ENCODE data around the gene TMEM87B. TPM values are rescaled to one million over a fixed set of nuclear protein-coding genes. Genes with fewer than 3 reads are reported as not detected.

Gene TMEM87B
- total and polyA plus RNA-seq, 2 experiments from 2014 or later = 32.1 to 42.4 TPM

DNA sequence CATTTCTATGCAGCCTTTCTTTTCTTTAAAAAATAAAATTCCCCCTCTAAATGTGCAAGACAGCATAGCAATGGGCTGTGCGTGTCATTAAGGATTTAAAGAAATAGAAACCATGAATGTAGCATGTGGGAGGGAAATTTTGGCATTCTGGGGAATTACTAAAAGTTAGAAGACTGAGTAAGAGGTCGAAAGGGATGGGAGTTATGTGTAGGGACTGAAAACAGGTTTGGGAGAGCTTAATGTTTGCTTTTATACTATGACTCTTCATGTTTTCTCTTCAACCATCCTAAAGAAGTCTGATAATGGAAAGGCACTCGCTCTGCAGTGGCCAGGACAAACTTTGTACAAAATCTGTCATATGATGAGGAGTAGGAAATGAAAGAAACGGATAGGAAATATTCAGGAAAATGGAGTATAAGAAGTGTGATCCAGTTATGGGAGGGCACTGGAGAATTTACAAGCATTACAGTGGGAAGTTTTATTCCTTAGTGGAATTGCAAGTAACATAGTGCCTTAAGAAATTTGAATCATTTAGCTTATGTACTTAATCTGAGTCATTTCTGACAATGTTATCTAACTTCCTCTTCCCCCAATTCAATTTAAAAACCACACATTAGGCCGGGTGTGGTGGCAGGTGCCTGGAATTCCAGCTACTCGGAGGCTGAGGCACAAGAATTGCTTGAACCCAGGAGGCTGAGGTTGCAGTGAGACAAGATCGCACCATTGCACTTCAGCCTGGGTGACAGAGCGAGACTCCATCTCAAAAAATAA lies 20.6 kb downstream of the TMEM87B start:
- TF ChIP-seq EZH2phosphoT487 (IDR thresholded peaks at IDR 0.05; ENCODE audit: insufficient read depth, low read depth) (no peak), EZH2 (IDR thresholded peaks at IDR 0.05; ENCODE audit: insufficient read depth, poor library complexity, severe bottlenecking) (no peak)
- H3K4me2 ChIP-seq (ENCODE audit: unreplicated experiment) = no peak overlapping the region

GRCh38 chr2:112077814-112078213 lies 22.7 kb downstream of the TMEM87B start:
- DNase-seq = peak; percentile 28
- H3K4me1 ChIP-seq (ENCODE audit: insufficient read depth) = peaks cover 17% of the 10 kb centered on the region

More for the DNA sequence above, 20.6 kb downstream of the TMEM87B start:
- Histone ChIP-seq H3K4me1 (ENCODE audit: insufficient read depth) (peaks cover 17% of the 10 kb centered on the region), H3K79me2 (ENCODE audit: insufficient read depth) (peaks cover 84% of the 10 kb centered on the region), H3F3A (ENCODE audit: insufficient read depth) (peaks cover 19% of the 10 kb centered on the region; the same call in 1 of the 2 replicates), H3K9me2 (ENCODE audit: insufficient read depth) (no peaks in the 10 kb centered on the region), H3K4me3 (no peak overlapping the region), H3K9me3 (ENCODE audit: low read depth) (no peaks in the 10 kb centered on the region), H3K36me3 (ENCODE audit: low read depth) (peaks cover 28% of the 10 kb centered on the region), H3K27me3 (replicated peaks; ENCODE audit: insufficient read depth) (no peaks in the 10 kb centered on the region), H4K20me1 (ENCODE audit: insufficient read depth) (peaks cover 14% of the 10 kb centered on the region), H3K9ac (no peak overlapping the region), H3K27ac (0 out of 2 replicates have a peak overlapping the region, but pooled peaks have one; percentile 10), H2AFZ (no peak overlapping the region)
- DNase-seq = peak; percentile 30
- in situ Hi-C loops (cut with MboI) = no loop called here
- WGBS, 2 experiments (ENCODE audit: low coverage in 1 of 2, low lambda C conversion rate in 2 of 2, missing lambda C conversion rate in 2 of 2) = 84 to 88% methylated on average over 8 of the region's 8 CpGs

DNA sequence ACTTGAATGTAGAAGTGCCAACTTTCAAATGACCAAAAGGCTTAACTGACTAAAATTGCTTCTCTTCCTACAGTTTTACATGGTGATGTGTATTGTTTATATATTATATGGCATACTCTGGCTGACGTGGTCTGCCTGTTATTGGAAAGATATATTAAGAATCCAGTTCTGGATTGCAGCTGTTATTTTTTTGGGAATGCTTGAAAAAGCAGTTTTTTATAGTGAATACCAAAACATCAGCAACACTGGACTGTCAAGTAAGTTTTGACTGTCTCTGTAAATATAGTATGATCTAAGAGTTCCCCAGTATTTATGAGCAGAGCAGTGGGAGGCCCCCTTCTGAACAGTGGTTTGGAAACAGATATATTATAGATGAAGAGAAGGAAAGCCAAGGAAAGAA lies 26.2 kb downstream of the TMEM87B start:
- Histone ChIP-seq H3K79me2 (ENCODE audit: insufficient read depth) (peaks cover 67% of the 10 kb centered on the region), H3K9me3 (ENCODE audit: low read depth) (no peaks in the 10 kb centered on the region), H3K9ac (no peak overlapping the region), H4K20me1 (ENCODE audit: insufficient read depth) (no peaks in the 10 kb centered on the region; the same call in 1 of the 2 replicates), H3K27ac (no peak overlapping the region), H2AFZ (no peak overlapping the region), H3K36me3 (ENCODE audit: low read depth) (peaks cover 49% of the 10 kb centered on the region), H3K4me1 (ENCODE audit: insufficient read depth) (peaks cover 1% of the 10 kb centered on the region; the same call in 1 of the 2 replicates), H3F3A (ENCODE audit: insufficient read depth) (0 out of 2 replicates have a peak, but pooled peaks cover 7% of the 10 kb centered on the region), H3K4me2 (ENCODE audit: unreplicated experiment) (no peak overlapping the region), H3K4me3 (no peak overlapping the region), H3K9me2 (ENCODE audit: insufficient read depth) (no peaks in the 10 kb centered on the region), H3K27me3 (replicated peaks; ENCODE audit: insufficient read depth) (no peaks in the 10 kb centered on the region)
- no peak for DNase-seq
- in situ Hi-C loops (cut with MboI) = no loop called here
- 59 to 67% methylated on average over 1 of the region's 1 CpG for WGBS, 2 experiments (ENCODE audit: low coverage in 1 of 2, low lambda C conversion rate in 2 of 2, missing lambda C conversion rate in 2 of 2)
- TF ChIP-seq EZH2phosphoT487 (IDR thresholded peaks at IDR 0.05; ENCODE audit: insufficient read depth, low read depth) (no peak), EZH2 (IDR thresholded peaks at IDR 0.05; ENCODE audit: insufficient read depth, poor library complexity, severe bottlenecking) (no peak)

More at GRCh38 chr2:112077814-112078213, 22.7 kb downstream of the TMEM87B start:
- Histone ChIP-seq H3K4me3 (no peak overlapping the region), H3K4me2 (ENCODE audit: unreplicated experiment) (no peak overlapping the region), H3K27me3 (replicated peaks; ENCODE audit: insufficient read depth) (no peaks in the 10 kb centered on the region), H3K36me3 (ENCODE audit: low read depth) (peaks cover 47% of the 10 kb centered on the region), H3F3A (ENCODE audit: insufficient read depth) (peaks cover 19% of the 10 kb centered on the region; the same call in 1 of the 2 replicates), H3K9ac (no peak overlapping the region), H3K9me2 (ENCODE audit: insufficient read depth) (no peaks in the 10 kb centered on the region), H4K20me1 (ENCODE audit: insufficient read depth) (peaks cover 9% of the 10 kb centered on the region; the same call in 1 of the 2 replicates), H3K9me3 (ENCODE audit: low read depth) (no peaks in the 10 kb centered on the region), H3K27ac (no peak overlapping the region), H3K79me2 (ENCODE audit: insufficient read depth) (peaks cover 83% of the 10 kb centered on the region), H2AFZ (no peak overlapping the region)
- 63 to 69% methylated on average over 1 of the region's 1 CpG for WGBS, 2 experiments (ENCODE audit: low coverage in 1 of 2, low lambda C conversion rate in 2 of 2, missing lambda C conversion rate in 2 of 2)
- TF ChIP-seq EZH2 (IDR thresholded peaks at IDR 0.05; ENCODE audit: insufficient read depth, poor library complexity, severe bottlenecking) = no peak
- TF ChIP-seq EZH2phosphoT487 (IDR thresholded peaks at IDR 0.05; ENCODE audit: insufficient read depth, low read depth) = no peak
- in situ Hi-C loops (cut with MboI) = no loop called here

DNA sequence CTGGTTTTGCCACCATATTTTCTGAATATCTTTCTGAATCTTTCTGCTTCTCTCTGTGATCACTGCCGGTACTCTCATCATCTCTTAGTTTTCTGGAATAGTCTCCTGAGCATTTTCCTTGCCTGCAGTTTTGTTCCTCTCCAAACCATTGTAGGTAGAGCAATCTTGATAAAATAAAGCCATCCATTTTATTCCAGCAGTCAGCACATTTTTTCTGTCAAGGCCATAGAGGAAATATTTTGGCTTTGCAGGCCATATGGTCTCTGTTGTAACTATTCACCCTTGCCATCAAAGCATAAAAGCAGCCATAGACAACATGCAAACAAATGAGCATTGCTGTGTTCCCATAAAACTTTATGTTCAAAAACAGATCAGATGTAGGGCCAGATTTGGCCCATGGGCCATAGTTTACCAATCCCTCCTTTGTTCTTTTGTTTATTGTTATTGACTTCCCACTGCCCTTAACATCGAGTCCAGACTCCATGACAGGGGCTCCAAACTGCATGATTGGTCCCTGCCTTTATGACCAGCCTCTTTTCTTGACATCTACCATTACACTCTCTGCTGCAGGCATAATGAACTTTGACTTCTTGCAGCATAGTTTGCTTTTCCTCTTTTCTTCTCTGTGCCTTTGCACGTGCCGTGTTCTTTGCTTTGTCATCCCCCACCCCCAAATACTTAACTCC lies 29.8 kb downstream of the TMEM87B start:
- in situ Hi-C loops (cut with MboI) = no loop called here
- peaks cover 57% of the 10 kb centered on the region for H3K79me2 ChIP-seq (ENCODE audit: insufficient read depth)
- H3K9me3 ChIP-seq (ENCODE audit: low read depth) = no peaks in the 10 kb centered on the region

More for the DNA sequence above, 29.8 kb downstream of the TMEM87B start:
- no peak for TF ChIP-seq EZH2phosphoT487 (IDR thresholded peaks at IDR 0.05; ENCODE audit: insufficient read depth, low read depth)
- TF ChIP-seq EZH2 (IDR thresholded peaks at IDR 0.05; ENCODE audit: insufficient read depth, poor library complexity, severe bottlenecking) = no peak
- Histone ChIP-seq H3K36me3 (ENCODE audit: low read depth) (peaks cover 69% of the 10 kb centered on the region), H3K9me2 (ENCODE audit: insufficient read depth) (no peaks in the 10 kb centered on the region), H3K27me3 (replicated peaks; ENCODE audit: insufficient read depth) (no peaks in the 10 kb centered on the region), H4K20me1 (ENCODE audit: insufficient read depth) (no peaks in the 10 kb centered on the region; the same call in 1 of the 2 replicates), H3K27ac (no peak overlapping the region), H3F3A (ENCODE audit: insufficient read depth) (0 out of 2 replicates have a peak, but pooled peaks cover 6% of the 10 kb centered on the region), H3K4me1 (ENCODE audit: insufficient read depth) (no peaks in the 10 kb centered on the region), H3K4me3 (no peak overlapping the region), H3K9ac (no peak overlapping the region), H2AFZ (no peak overlapping the region), H3K4me2 (ENCODE audit: unreplicated experiment) (no peak overlapping the region)
- DNase-seq = no peak
- WGBS, 2 experiments (ENCODE audit: low coverage in 1 of 2, low lambda C conversion rate in 2 of 2, missing lambda C conversion rate in 2 of 2) = 97% methylated on average over 4 of the region's 4 CpGs

All from GM23248 (cell line).